ENCODE measurements around the gene DYRK1B. TPM values are rescaled to one million over a fixed set of nuclear protein-coding genes. Genes with fewer than 3 reads are reported as not detected.

DYRK1B gene
- polyA plus RNA-seq, 4 donors: 20.5 to 38.7 (median 32.5) TPM

GRCh38 chr19:39864118-39864517 is 30.2 kb upstream of the DYRK1B start:
- DNase-seq (ENCODE audit: low read depth in 4 of 4, low spot score in 3 of 4): no peak

- DNase-seq (ENCODE audit: low read depth in 4 of 4, low spot score in 3 of 4): no peak
Measured at GRCh38 chr19:39858541-39858940, 24.6 kb upstream of the DYRK1B start.

GRCh38 chr19:39852882-39853281 is 18.9 kb upstream of the DYRK1B start:
- no peak for DNase-seq (ENCODE audit: low read depth in 4 of 4, low spot score in 3 of 4)

- no peak for DNase-seq (ENCODE audit: low read depth in 4 of 4, low spot score in 3 of 4)
Measured at GRCh38 chr19:39850892-39851291, 16.9 kb upstream of the DYRK1B start.

DNA sequence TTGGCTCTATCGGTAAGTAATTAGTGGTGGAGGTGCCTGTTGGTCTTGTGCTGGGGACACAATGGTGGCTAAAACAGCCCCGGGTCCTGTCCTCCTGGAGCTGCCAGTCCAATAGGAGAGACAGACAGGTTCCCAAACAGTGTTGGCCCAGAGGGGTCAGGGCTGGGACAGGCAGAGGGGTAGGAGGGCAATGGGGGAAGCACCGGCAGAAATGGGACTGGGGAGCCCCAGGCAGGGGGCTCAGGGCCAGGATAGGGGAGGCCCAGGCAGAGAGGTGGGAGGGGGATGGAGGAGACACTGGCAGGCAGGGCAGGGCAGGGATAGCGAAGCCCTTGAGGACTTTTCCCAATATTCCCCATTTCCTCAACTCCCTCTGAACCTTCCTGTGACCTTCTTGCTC is 14.4 kb upstream of the DYRK1B start:
- DNase-seq (ENCODE audit: low read depth in 4 of 4, low spot score in 3 of 4): no peak

GRCh38 chr19:39847525-39847924 is 13.6 kb upstream of the DYRK1B start:
- DNase-seq (ENCODE audit: low read depth in 4 of 4, low spot score in 3 of 4): no peak

- no peak for DNase-seq (ENCODE audit: low read depth in 4 of 4, low spot score in 3 of 4)
Measured at GRCh38 chr19:39846678-39847486, 12.9 kb upstream of the DYRK1B start.

- DNase-seq (ENCODE audit: low read depth in 4 of 4, low spot score in 3 of 4): peak; percentile 77 to 86 (median 84)
Measured at GRCh38 chr19:39845933-39846677, 12.1 kb upstream of the DYRK1B start, which contains the start of gene FBL. TSS of gene FBL (minus strand) at chr19:39846379. CDS start at chr19:39846300, 79 bp downstream.

- DNase-seq (ENCODE audit: low read depth in 4 of 4, low spot score in 3 of 4): no peak
Measured at GRCh38 chr19:39845584-39845932, 11.6 kb upstream of the DYRK1B start.

- DNase-seq (ENCODE audit: low read depth in 4 of 4, low spot score in 3 of 4): no peak
Measured at GRCh38 chr19:39845172-39845571, 11.2 kb upstream of the DYRK1B start.

GRCh38 chr19:39843919-39844793 is 10.2 kb upstream of the DYRK1B start:
- DNase-seq (ENCODE audit: low read depth in 4 of 4, low spot score in 3 of 4): no peak

GRCh38 chr19:39842693-39843435 is 8.9 kb upstream of the DYRK1B start:
- no peak for DNase-seq (ENCODE audit: low read depth in 4 of 4, low spot score in 3 of 4)

GRCh38 chr19:39841041-39841440 is 7.1 kb upstream of the DYRK1B start:
- DNase-seq (ENCODE audit: low read depth in 4 of 4, low spot score in 3 of 4): no peak

GRCh38 chr19:39840492-39840891 is 6.5 kb upstream of the DYRK1B start:
- no peak for DNase-seq (ENCODE audit: low read depth in 4 of 4, low spot score in 3 of 4)

DNA sequence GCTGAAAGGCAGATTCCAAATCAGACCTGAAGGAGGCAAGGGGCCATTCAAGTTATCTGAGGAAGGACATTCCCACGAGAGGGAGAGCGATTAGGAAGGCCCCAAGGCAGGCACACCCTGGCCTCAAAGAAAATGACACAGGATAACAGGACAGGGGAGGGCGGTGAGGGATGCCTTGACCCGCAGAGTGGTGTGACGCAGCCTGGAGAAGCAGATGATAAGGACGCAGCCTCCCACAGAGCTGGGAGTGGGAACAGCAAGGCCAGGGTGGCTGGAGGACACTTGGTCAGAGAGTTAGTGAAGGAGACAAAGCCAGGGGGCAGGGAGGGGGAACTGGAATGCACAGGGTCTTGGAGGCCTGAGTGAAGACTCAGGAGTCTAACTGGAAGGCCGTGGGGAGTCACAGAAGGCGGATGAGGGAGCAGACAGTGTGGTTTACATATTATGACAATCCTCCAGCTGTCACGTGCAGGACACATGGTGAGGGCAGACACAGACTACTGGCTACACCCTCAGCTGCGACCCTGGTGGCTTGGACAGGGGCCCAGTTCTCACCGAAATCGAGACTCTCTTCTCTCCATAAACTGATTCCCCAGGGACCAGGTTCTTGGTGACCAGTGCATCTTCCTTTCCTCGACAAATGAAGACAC is 5.8 kb upstream of the DYRK1B start:
- DNase-seq (ENCODE audit: low read depth in 4 of 4, low spot score in 3 of 4): no peak

- DNase-seq (ENCODE audit: low read depth in 4 of 4, low spot score in 3 of 4): no peak
Measured at GRCh38 chr19:39838569-39838968, 4.6 kb upstream of the DYRK1B start.

DNA sequence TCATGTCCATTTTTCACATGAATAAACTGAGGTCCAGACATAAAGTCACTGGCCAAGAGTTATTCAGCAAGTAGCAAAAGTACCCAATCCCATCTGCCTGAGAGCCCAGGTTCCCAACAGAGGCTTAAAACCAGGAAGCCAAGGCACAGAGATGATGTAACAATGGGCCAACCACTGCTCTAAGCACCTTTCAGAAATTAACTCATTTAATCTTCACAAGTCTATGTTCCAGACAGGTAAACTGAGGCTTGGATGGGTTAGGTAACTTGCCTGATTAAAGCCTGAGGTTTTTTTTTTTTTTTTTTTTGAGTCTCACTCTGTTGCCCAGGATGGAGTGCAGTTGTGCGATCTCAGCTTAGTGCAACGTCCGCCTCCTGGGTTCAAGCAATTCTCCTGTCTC is 4.0 kb upstream of the DYRK1B start:
- no peak for DNase-seq (ENCODE audit: low read depth in 4 of 4, low spot score in 3 of 4)

DNA sequence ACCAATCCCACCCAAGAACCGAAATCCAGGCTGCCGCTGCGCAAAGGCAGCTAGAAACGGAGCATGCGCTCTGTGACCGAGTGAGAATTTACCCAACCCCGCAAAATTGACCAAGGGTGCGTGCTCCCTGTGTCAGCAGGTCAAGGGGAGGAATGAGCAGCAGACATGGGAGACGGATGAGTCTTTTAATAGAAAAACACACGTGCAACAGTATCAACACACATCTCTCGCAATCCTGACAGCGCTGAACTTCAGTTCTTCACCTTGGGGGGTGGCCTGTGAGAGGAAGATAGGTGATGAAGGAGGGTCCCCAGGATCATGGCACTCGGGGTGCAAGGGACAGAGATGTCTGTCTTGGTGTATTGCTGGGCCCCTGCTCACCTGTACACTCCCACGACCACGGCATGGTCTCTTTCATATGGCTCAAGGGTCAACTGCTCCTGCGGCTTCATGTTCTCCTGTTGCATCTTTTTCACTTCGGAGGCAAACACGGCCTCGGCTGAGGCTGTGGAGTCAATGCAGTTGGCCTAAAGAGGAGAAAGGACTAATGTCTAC is 402 bp upstream of the DYRK1B start:
- DNase-seq (ENCODE audit: low read depth in 4 of 4, low spot score in 3 of 4): no peak

- DNase-seq (ENCODE audit: low read depth in 4 of 4, low spot score in 3 of 4): no peak
Measured at GRCh38 chr19:39833160-39833463, 850 bp downstream of the DYRK1B start.
